Measurements from ENCODE around the gene SUMO3.

SUMO3 gene

DNA sequence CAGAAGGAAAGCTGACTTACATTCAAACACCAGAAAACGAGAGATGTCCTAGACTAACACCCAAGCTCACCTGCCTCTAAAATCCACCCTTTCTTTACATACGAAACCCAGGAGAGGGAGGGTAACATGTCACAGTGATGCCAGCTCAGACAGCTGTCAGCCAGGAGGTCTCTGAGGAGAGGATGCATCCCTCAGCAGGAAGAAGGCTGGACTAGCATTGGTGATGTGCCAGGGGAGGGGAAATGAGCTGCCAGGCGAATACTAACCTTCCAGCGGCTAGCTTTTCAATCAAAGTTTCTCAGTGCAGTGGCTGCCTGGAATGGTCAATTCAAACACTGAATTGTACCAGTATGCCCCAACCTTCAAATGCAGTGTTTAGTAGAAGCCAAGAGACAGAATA lies 12.6 kb downstream of the SUMO3 start:
- H3K27ac ChIP-seq (ENCODE audit: low read depth, low read length) = no peak overlapping the region
- H3K79me2 ChIP-seq (ENCODE audit: control insufficient read depth, low read length) = peaks cover 32% of the 10 kb centered on the region
- no peaks in the 10 kb centered on the region for H3K9me3 ChIP-seq (ENCODE audit: control insufficient read depth, insufficient read depth, low read length)
- H3F3A ChIP-seq (ENCODE audit: control insufficient read depth, insufficient read depth) = peaks cover 3% of the 10 kb centered on the region; the same call in 1 of the 2 replicates
- H3K4me1 ChIP-seq (ENCODE audit: control insufficient read depth, low read length) = peaks cover 13% of the 10 kb centered on the region
- peaks cover 73% of the 10 kb centered on the region for H3K36me3 ChIP-seq (ENCODE audit: control insufficient read depth, low read length)
- H3K9me2 ChIP-seq (replicated peaks; ENCODE audit: control insufficient read depth, low read length) = no peaks in the 10 kb centered on the region
- H4K20me1 ChIP-seq (ENCODE audit: control insufficient read depth, insufficient read depth, low read depth, low read length) = peaks cover 6% of the 10 kb centered on the region
- H3K4me3 ChIP-seq (ENCODE audit: low read length) = no peak overlapping the region
- TF ChIP-seq CTCF (IDR thresholded peaks at IDR 0.05; ENCODE audit: low read depth, low read length, poor library complexity, severe bottlenecking) = no peak
- TF ChIP-seq EZH2phosphoT487 (IDR thresholded peaks at IDR 0.05; ENCODE audit: borderline replicate concordance, low read length) = no peak
- H3K4me2 ChIP-seq (ENCODE audit: low read length) = no peak overlapping the region
- no peaks in the 10 kb centered on the region for H3K27me3 ChIP-seq (ENCODE audit: control insufficient read depth, low read length)

GRCh38 chr21:44804762-44805161 lies 13.1 kb downstream of the SUMO3 start:
- no peak overlapping the region for H3K4me2 ChIP-seq (ENCODE audit: low read length)
- H3K36me3 ChIP-seq (ENCODE audit: control insufficient read depth, low read length) = peaks cover 73% of the 10 kb centered on the region
- H3K4me1 ChIP-seq (ENCODE audit: control insufficient read depth, low read length) = peaks cover 18% of the 10 kb centered on the region
- peaks cover 11% of the 10 kb centered on the region for H4K20me1 ChIP-seq (ENCODE audit: control insufficient read depth, insufficient read depth, low read depth, low read length)
- no peak for TF ChIP-seq CTCF (IDR thresholded peaks at IDR 0.05; ENCODE audit: low read depth, low read length, poor library complexity, severe bottlenecking)
- TF ChIP-seq EZH2phosphoT487 (IDR thresholded peaks at IDR 0.05; ENCODE audit: borderline replicate concordance, low read length) = no peak
- H3K27me3 ChIP-seq (ENCODE audit: control insufficient read depth, low read length) = no peaks in the 10 kb centered on the region
- peaks cover 36% of the 10 kb centered on the region for H3K79me2 ChIP-seq (ENCODE audit: control insufficient read depth, low read length)
- H3K9me2 ChIP-seq (replicated peaks; ENCODE audit: control insufficient read depth, low read length) = no peaks in the 10 kb centered on the region
- H3F3A ChIP-seq (ENCODE audit: control insufficient read depth, insufficient read depth) = peaks cover 3% of the 10 kb centered on the region; the same call in 1 of the 2 replicates
- H3K9me3 ChIP-seq (ENCODE audit: control insufficient read depth, insufficient read depth, low read length) = no peaks in the 10 kb centered on the region
- no peak overlapping the region for H3K4me3 ChIP-seq (ENCODE audit: low read length)
- H3K27ac ChIP-seq (ENCODE audit: low read depth, low read length) = no peak overlapping the region

DNA sequence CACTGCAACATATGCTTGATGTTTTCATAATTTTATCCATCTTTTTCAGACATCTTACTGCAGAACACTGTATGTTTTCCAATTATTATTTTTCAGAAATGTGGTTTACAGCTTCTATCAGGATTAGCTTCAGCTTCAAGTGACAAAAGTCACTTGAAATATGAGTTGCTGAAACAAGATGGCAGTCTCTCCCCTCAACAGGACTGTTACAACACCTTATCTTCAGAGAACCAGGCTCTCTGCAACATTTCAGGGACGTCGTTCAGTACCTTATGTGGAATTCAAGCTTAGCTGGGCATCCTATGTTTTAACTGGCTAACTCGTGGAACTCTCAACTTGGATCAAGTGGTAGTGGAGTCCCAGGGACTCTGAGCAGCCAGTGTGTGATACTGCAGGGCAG lies 14.2 kb downstream of the SUMO3 start:
- no peak overlapping the region for H3K4me2 ChIP-seq (ENCODE audit: low read length)
- TF ChIP-seq CTCF (IDR thresholded peaks at IDR 0.05; ENCODE audit: low read depth, low read length, poor library complexity, severe bottlenecking) (no peak), EZH2phosphoT487 (IDR thresholded peaks at IDR 0.05; ENCODE audit: borderline replicate concordance, low read length) (no peak)
- peaks cover 47% of the 10 kb centered on the region for H3K79me2 ChIP-seq (ENCODE audit: control insufficient read depth, low read length)
- H3K9me3 ChIP-seq (ENCODE audit: control insufficient read depth, insufficient read depth, low read length) = no peaks in the 10 kb centered on the region
- no peak overlapping the region for H3K27ac ChIP-seq (ENCODE audit: low read depth, low read length)
- H3K4me3 ChIP-seq (ENCODE audit: low read length) = no peak overlapping the region
- no peaks in the 10 kb centered on the region for H3K9me2 ChIP-seq (replicated peaks; ENCODE audit: control insufficient read depth, low read length)
- H3K4me1 ChIP-seq (ENCODE audit: control insufficient read depth, low read length) = peaks cover 26% of the 10 kb centered on the region
- H3F3A ChIP-seq (ENCODE audit: control insufficient read depth, insufficient read depth) = peaks cover 5% of the 10 kb centered on the region; the same call in 1 of the 2 replicates
- H4K20me1 ChIP-seq (ENCODE audit: control insufficient read depth, insufficient read depth, low read depth, low read length) = peaks cover 21% of the 10 kb centered on the region
- no peaks in the 10 kb centered on the region for H3K27me3 ChIP-seq (ENCODE audit: control insufficient read depth, low read length)
- H3K36me3 ChIP-seq (ENCODE audit: control insufficient read depth, low read length) = peaks cover 75% of the 10 kb centered on the region

All from DOHH2 (cell line).